ENCODE data around the gene MEGF6. TPM values are rescaled to one million over a fixed set of nuclear protein-coding genes. Genes with fewer than 3 reads are reported as not detected.

The MEGF6 gene
- total and polyA plus RNA-seq, 2 donors (not counting 1 experiment from before 2014, with no cell fraction given): 43.2 to 77.3 TPM

DNA sequence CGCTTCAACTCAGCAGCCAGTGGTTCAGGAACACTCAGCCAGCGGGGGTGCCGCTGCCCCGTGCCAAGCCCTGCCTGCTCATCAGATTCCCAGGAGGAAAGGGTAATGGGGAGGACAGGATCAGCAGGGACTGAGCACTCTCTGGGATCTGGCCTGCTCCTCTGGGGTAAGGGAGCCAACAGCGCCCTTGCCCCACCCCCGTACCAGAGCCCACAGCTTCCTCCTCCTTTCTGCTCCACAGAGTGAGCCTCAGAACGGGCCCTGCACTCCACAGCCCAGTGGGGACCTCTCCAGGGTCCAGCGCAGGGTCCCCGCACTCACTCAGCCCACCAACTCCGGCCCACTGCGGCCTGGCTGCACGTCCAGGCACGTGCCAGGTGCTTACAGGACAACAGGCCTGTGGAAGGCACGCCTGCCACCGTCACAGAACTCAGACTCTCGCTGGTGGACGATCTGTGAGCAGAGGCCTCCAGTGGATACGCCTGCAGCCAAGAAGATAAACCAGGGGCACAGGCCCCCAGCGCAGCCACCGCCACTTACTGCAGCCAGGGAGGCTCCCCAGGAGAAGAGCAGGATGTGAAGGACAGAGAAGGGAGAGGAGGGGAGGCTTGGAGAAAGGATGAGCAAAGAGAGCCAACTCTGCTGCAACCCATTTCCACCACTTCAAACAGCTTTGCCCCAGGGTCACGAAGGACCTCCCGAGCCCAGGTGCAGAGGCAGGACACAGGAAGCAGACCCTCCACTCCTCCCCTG, 2.1 kb downstream of the MEGF6 start:
- Mint-ChIP-seq H3K4me3 (peak overlapping the region; percentile 38), H3K27ac (no peak overlapping the region), H3K27me3 (peaks cover 20% of the 10 kb centered on the region), H3K4me1 (peaks cover 13% of the 10 kb centered on the region), H3K9me3 (ENCODE audit: insufficient read depth) (no peaks in the 10 kb centered on the region)
- ChIA-PET POLR2A (no interaction called here), CTCF (interaction anchor here (1.1 kb wide), 1 partner anchor 8 kb away, joined by 3 read pairs; no protein-coding TSS in a partner anchor)
- peaks cover 0 to 39% (median 12%) of the 10 kb centered on the region in 4 experiments for H3K27me3 ChIP-seq (replicated peaks in 1 of 4; ENCODE audit: control extremely low read depth in 1 of 4, control insufficient read depth in 3 of 4, insufficient read depth in 4 of 4, low read length in 3 of 4)
- H3K36me3 ChIP-seq (replicated peaks in 1 of 2; ENCODE audit: control extremely low read depth in 1 of 2, control insufficient read depth in 1 of 2, extremely low read depth in 1 of 2, insufficient read depth in 2 of 2, low read length in 1 of 2): no peaks in the 10 kb centered on the region
- peaks cover 15 to 17% of the 10 kb centered on the region in 2 donors for H3K4me1 ChIP-seq (ENCODE audit: control insufficient read depth in 2 of 2, insufficient read depth in 2 of 2, low read length in 2 of 2)
- no peak overlapping the region for H3K9ac ChIP-seq (ENCODE audit: low read length)
- WGBS (ENCODE audit: insufficient coverage): 40% methylated on average over 20 of the region's 22 CpGs
- DNase-seq (no peak), ATAC-seq (ENCODE audit: low read depth) (no peak)
- no peak overlapping the region for H3K27ac ChIP-seq (ENCODE audit: low read length in 2 of 2)
- no peak overlapping the region for H3K4me3 ChIP-seq (ENCODE audit: control extremely low read depth in 1 of 5, extremely low read depth in 1 of 5, insufficient read depth in 1 of 5, low read depth in 2 of 5, low read length in 4 of 5)
- H4K20me1 ChIP-seq (ENCODE audit: control insufficient read depth, insufficient read depth, low read length, poor library complexity, severe bottlenecking): no peaks in the 10 kb centered on the region
- no peak overlapping the region for H3K4me2 ChIP-seq (replicated peaks; ENCODE audit: low read depth, low read length, poor library complexity, severe bottlenecking)
- no peaks in the 10 kb centered on the region for H3K79me2 ChIP-seq (ENCODE audit: control insufficient read depth, insufficient read depth, low read length)
- peaks cover 0 to 6% (median 0%) of the 10 kb centered on the region in 3 donors for H3K9me3 ChIP-seq (ENCODE audit: control extremely low read depth in 1 of 3, control insufficient read depth in 2 of 3, insufficient read depth in 1 of 3, low read length in 2 of 3)
- TF ChIP-seq EZH2 (IDR thresholded peaks at IDR 0.05; ENCODE audit: borderline replicate concordance, insufficient read depth, low read depth, low read length, poor library complexity, severe bottlenecking) (no peak), CTCF (IDR thresholded peaks at IDR 0.05) (no peak)
- intact Hi-C loops (cut with micrococcal nuclease): no loop called here
- H2AFZ ChIP-seq (ENCODE audit: insufficient read depth, low read depth, low read length, poor library complexity, severe bottlenecking): no peak overlapping the region

- H2AFZ ChIP-seq (ENCODE audit: insufficient read depth, low read depth, low read length, poor library complexity, severe bottlenecking): no peak overlapping the region
- H3K79me2 ChIP-seq (ENCODE audit: control insufficient read depth, insufficient read depth, low read length): no peaks in the 10 kb centered on the region
- no peaks in the 10 kb centered on the region for H3K36me3 ChIP-seq (replicated peaks in 1 of 2; ENCODE audit: control extremely low read depth in 1 of 2, control insufficient read depth in 1 of 2, extremely low read depth in 1 of 2, insufficient read depth in 2 of 2, low read length in 1 of 2)
- H4K20me1 ChIP-seq (ENCODE audit: control insufficient read depth, insufficient read depth, low read length, poor library complexity, severe bottlenecking): no peaks in the 10 kb centered on the region
- WGBS (ENCODE audit: insufficient coverage): 83% methylated on average over 6 of the region's 7 CpGs
- intact Hi-C loops (cut with micrococcal nuclease): no loop called here
- TF ChIP-seq CTCF (IDR thresholded peaks at IDR 0.05) (no peak), EZH2 (IDR thresholded peaks at IDR 0.05; ENCODE audit: borderline replicate concordance, insufficient read depth, low read depth, low read length, poor library complexity, severe bottlenecking) (no peak)
- no peak overlapping the region for H3K9ac ChIP-seq (ENCODE audit: low read length)
- peaks cover 0 to 7% (median 0%) of the 10 kb centered on the region in 3 donors for H3K9me3 ChIP-seq (ENCODE audit: control extremely low read depth in 1 of 3, control insufficient read depth in 2 of 3, insufficient read depth in 1 of 3, low read length in 2 of 3)
- Mint-ChIP-seq H3K9me3 (ENCODE audit: insufficient read depth) (no peaks in the 10 kb centered on the region), H3K4me1 (peaks cover 13% of the 10 kb centered on the region), H3K27me3 (peaks cover 12% of the 10 kb centered on the region), H3K27ac (no peak overlapping the region), H3K4me3 (no peak overlapping the region)
- ChIA-PET CTCF (interaction anchor here (1.1 kb wide), 1 partner anchor 9 kb away, joined by 3 read pairs; no protein-coding TSS in a partner anchor), POLR2A (no interaction called here)
- ATAC-seq (ENCODE audit: low read depth) (no peak), DNase-seq (no peak)
- H3K4me1 ChIP-seq (ENCODE audit: control insufficient read depth in 2 of 2, insufficient read depth in 2 of 2, low read length in 2 of 2): peaks cover 15 to 17% of the 10 kb centered on the region in 2 donors
- H3K4me3 ChIP-seq (ENCODE audit: control extremely low read depth in 1 of 5, extremely low read depth in 1 of 5, insufficient read depth in 1 of 5, low read depth in 2 of 5, low read length in 4 of 5): no peak overlapping the region
- H3K4me2 ChIP-seq (replicated peaks; ENCODE audit: low read depth, low read length, poor library complexity, severe bottlenecking): no peak overlapping the region
- peaks cover 0 to 39% (median 12%) of the 10 kb centered on the region in 4 experiments for H3K27me3 ChIP-seq (replicated peaks in 1 of 4; ENCODE audit: control extremely low read depth in 1 of 4, control insufficient read depth in 3 of 4, insufficient read depth in 4 of 4, low read length in 3 of 4)
- no peak overlapping the region for H3K27ac ChIP-seq (ENCODE audit: low read length in 2 of 2)
These were observed 3.2 kb downstream of the MEGF6 start for GRCh38 chr1:3608154-3608553.
